Coronary artery (tissue), 2 donors: ENCODE measurements around the gene SNRNP48.

Experiments used
- DNase-seq: peaks from one replicate; pipeline ENCODE4 v3.0.0-alpha.2; 2017; ENCODE audit warnings: low spot score
- H3K27ac ChIP-seq, 2 donors: fragments of 200-600 bp; sonication (generic); one replicate each; pipeline ENCODE4 v1.5.1; 2016 to 2019
- H3K4me3 ChIP-seq: fragments of 200-600 bp; sonication (generic); 2 replicates; pipeline ENCODE4 v1.5.1; 2016; ENCODE audit warnings: mild to moderate bottlenecking, moderate library complexity
- CTCF ChIP-seq: fragments of 200-600 bp; sonication (generic); IDR thresholded peaks from one replicate; pipeline ENCODE4 v1.5.1; 2019; ENCODE audit warnings: antibody characterized with exemption

SNRNP48 gene

GRCh38 chr6:7550433-7550801 is 39.6 kb upstream of the SNRNP48 start:
- TF ChIP-seq CTCF, result no peak
- Histone ChIP-seq H3K27ac (no peak overlapping the region), H3K4me3 (no peak overlapping the region)
- DNase-seq, result no peak

- TF ChIP-seq CTCF, result no peak
- Histone ChIP-seq H3K4me3 (no peak overlapping the region), H3K27ac (no peak overlapping the region)
- DNase-seq, result no peak
Observed at GRCh38 chr6:7554533-7555275, 35.3 kb upstream of the SNRNP48 start.

- Histone ChIP-seq H3K27ac (no peak overlapping the region), H3K4me3 (no peak overlapping the region)
- TF ChIP-seq CTCF, result no peak
- DNase-seq, result no peak
Observed at GRCh38 chr6:7555671-7556070, 34.3 kb upstream of the SNRNP48 start.

GRCh38 chr6:7556394-7557106 is 33.4 kb upstream of the SNRNP48 start:
- Histone ChIP-seq H3K4me3 (no peak overlapping the region), H3K27ac (no peak overlapping the region)
- DNase-seq, result no peak
- no peak for TF ChIP-seq CTCF

- no peak overlapping the region for H3K4me3 ChIP-seq
- DNase-seq, result no peak
- H3K27ac ChIP-seq, result no peak overlapping the region
- no peak for TF ChIP-seq CTCF
Observed at GRCh38 chr6:7557652-7558051, 32.3 kb upstream of the SNRNP48 start.

- no peak for DNase-seq
- TF ChIP-seq CTCF, result no peak
- Histone ChIP-seq H3K4me3 (no peak overlapping the region), H3K27ac (no peak overlapping the region)
Observed at GRCh38 chr6:7558781-7559180, 31.2 kb upstream of the SNRNP48 start.

- no peak overlapping the region for H3K27ac ChIP-seq
- no peak overlapping the region for H3K4me3 ChIP-seq
- no peak for TF ChIP-seq CTCF
- no peak for DNase-seq
Observed at GRCh38 chr6:7559196-7559595, 30.8 kb upstream of the SNRNP48 start.
